HepG2 (cell line): Measurements from ENCODE around the gene CTNNA2. TPM values are rescaled to one million over a fixed set of nuclear protein-coding genes. Genes with fewer than 3 reads are reported as not detected.

Source experiments
- ATAC-seq: fragments of 200-7000 bp; cut with Tn5 transposase; 3 replicates; pipeline ENCODE4 v1.9.1; 2020; ENCODE audit warnings: mild to moderate bottlenecking, moderate library complexity
- BruUV-seq: library from RNA; stranded (reverse); fragments of 400-500 nt; replicated peaks from 2 replicates; lab custom pipeline; 2021; lab: Mats Ljungman, UMichigan
- CTCF ChIA-PET: fragments of 300-600 bp; formaldehyde crosslinking; extraction: SDS; loops from one replicate; lab custom pipeline; 2021; ENCODE audit warnings: low total read pairs, inconsistent platforms, low intra/inter-chr PET ratio; lab: Yijun Ruan, JAX
- POLR2A ChIA-PET: fragments of 350-600 bp; sonication (Branson Sonifier 250); formaldehyde crosslinking; loops from one replicate; lab custom pipeline; 2020; ENCODE audit warnings: antibody characterized with exemption, inconsistent platforms; lab: Yijun Ruan, JAX
- DNase-seq: peaks from one replicate; pipeline ENCODE4 v3.0.0-alpha.2; 2015; ENCODE audit warnings: low spot score
- FAIRE-seq: peaks from 3 replicates; lab custom pipeline; 2011; peaks lifted over from hg19 to GRCh38; lab: Jason Lieb, UNC
- H2AFZ ChIP-seq: one replicate; pipeline ENCODE4 v1.6.1; 2011; ENCODE audit warnings: low read length, inconsistent platforms
- H3K27ac ChIP-seq: fragments of 300-600 bp; 3 replicates; pipeline ENCODE4 v1.8.0; 2011; ENCODE audit warnings: mixed run types, mild to moderate bottlenecking, mixed read lengths, low read length, inconsistent platforms; ENCODE audit not compliant: insufficient read depth; ENCODE audit errors: extremely low read length
- H3K27me3 ChIP-seq, 2 experiments: fragments of 200-600 bp in 1 of 2; 2 replicates in 1 of 2; 3 replicates in 1 of 2; pipeline versions ENCODE4 v1.6.0 to v1.8.0; 2011; ENCODE audit warnings: low read length in 2 of 2, mild to moderate bottlenecking in 2 of 2, moderate library complexity in 2 of 2, inconsistent platforms in 1 of 2; ENCODE audit not compliant: insufficient read depth in 2 of 2, control insufficient read depth in 1 of 2
- H3K36me3 ChIP-seq, 2 experiments: fragments of 200-600 bp in 1 of 2; replicated peaks in 1 of 2; 2 replicates in 1 of 2; 3 replicates in 1 of 2; pipeline versions ENCODE4 v1.5.1 to v1.8.0; 2011; ENCODE audit warnings: low read length in 2 of 2, inconsistent platforms in 1 of 2; ENCODE audit not compliant: insufficient read depth in 2 of 2, control insufficient read depth in 1 of 2
- H3K4me1 ChIP-seq: 2 replicates; pipeline ENCODE4 v1.5.1; 2012; ENCODE audit warnings: low read length, inconsistent platforms; ENCODE audit not compliant: insufficient read depth
- H3K4me2 ChIP-seq: 2 replicates; pipeline ENCODE4 v1.6.0; 2011; ENCODE audit warnings: low read depth, low read length, inconsistent platforms
- H3K4me3 ChIP-seq, 3 experiments: fragments of 200-600 bp in 1 of 3; sonication (generic), shearing (Covaris generic) in 1 of 3; replicated peaks in 1 of 3; 2 replicates each; pipeline ENCODE4 v1.5.1; 2011 to 2016; ENCODE audit warnings: low read length in 3 of 3, inconsistent platforms in 2 of 3, low read depth in 2 of 3, mild to moderate bottlenecking in 2 of 3, control low read depth in 1 of 3, mixed read lengths in 1 of 3; ENCODE audit not compliant: insufficient read depth in 1 of 3
- H3K79me2 ChIP-seq: one replicate; pipeline ENCODE4 v1.6.1; 2011; ENCODE audit warnings: low read length, inconsistent platforms; ENCODE audit not compliant: insufficient read depth
- H3K9ac ChIP-seq: 2 replicates; pipeline ENCODE4 v1.6.0; 2011; ENCODE audit warnings: mild to moderate bottlenecking, low read depth, low read length, inconsistent platforms; ENCODE audit not compliant: insufficient read depth
- H3K9me3 ChIP-seq: 2 replicates; pipeline ENCODE4 v1.5.1; 2012; ENCODE audit warnings: mild to moderate bottlenecking, low read length
- H4K20me1 ChIP-seq: 2 replicates; pipeline ENCODE4 v1.6.0; 2011; ENCODE audit warnings: inconsistent platforms, mild to moderate bottlenecking, low read length, moderate library complexity; ENCODE audit not compliant: insufficient read depth
- AGO2 ChIP-seq: fragments of 200-400 bp; formaldehyde crosslinking; optimal IDR thresholded peaks from 2 replicates; pipeline ENCODE3; 2017; ENCODE audit warnings: mild to moderate bottlenecking, low read depth, low read length, moderate library complexity
- DNMT1 ChIP-seq: sonication (generic); formaldehyde crosslinking; IDR thresholded peaks from 2 replicates; pipeline ENCODE4 v1.5.1; 2020; ENCODE audit warnings: mild to moderate bottlenecking, missing genetic modification reagents
- FOXK1 ChIP-seq: sonication (generic); formaldehyde crosslinking; IDR thresholded peaks from 2 replicates; pipeline ENCODE4 v1.4.0; 2020; ENCODE audit warnings: low read depth, missing genetic modification reagents, borderline replicate concordance
- GTF3A ChIP-seq: sonication (generic); formaldehyde crosslinking; conservative IDR thresholded peaks from 2 replicates; pipeline ENCODE4 v1.4.0; 2020; ENCODE audit warnings: mild to moderate bottlenecking, missing genetic modification reagents
- NBN ChIP-seq: fragments of 450-650 bp; conservative IDR thresholded peaks from 2 replicates; pipeline ENCODE4 v1.6.1; 2017
- SNAPC2 ChIP-seq: sonication (generic); formaldehyde crosslinking; IDR thresholded peaks from 2 replicates; pipeline ENCODE4 v1.8.1; 2022; ENCODE audit warnings: mild to moderate bottlenecking, missing genetic modification reagents
- U2AF1 ChIP-seq: fragments of 200-400 bp; formaldehyde crosslinking; optimal IDR thresholded peaks from 2 replicates; pipeline ENCODE3; 2017; ENCODE audit warnings: mild to moderate bottlenecking, low read depth, low read length
- U2AF2 ChIP-seq: fragments of 200-400 bp; formaldehyde crosslinking; IDR thresholded peaks from 2 replicates; pipeline ENCODE4 v1.6.1; 2017; ENCODE audit warnings: low read depth, mild to moderate bottlenecking, low read length
- ZNF207 ChIP-seq: fragments of 450-650 bp; IDR thresholded peaks from 2 replicates; pipeline ENCODE4 v1.6.1; 2016; ENCODE audit warnings: antibody characterized with exemption, borderline replicate concordance
- ZNF256 ChIP-seq: sonication (generic); formaldehyde crosslinking; conservative IDR thresholded peaks from 2 replicates; pipeline ENCODE4 v1.4.0; 2020; ENCODE audit warnings: missing genetic modification reagents
- ZNF430 ChIP-seq: sonication (generic); formaldehyde crosslinking; IDR thresholded peaks from 2 replicates; pipeline ENCODE4 v1.9.0; 2021; ENCODE audit warnings: mild to moderate bottlenecking, missing genetic modification reagents
- ZNF572 ChIP-seq: sonication (generic); formaldehyde crosslinking; IDR thresholded peaks from 2 replicates; pipeline ENCODE4 v1.5.1; 2020; ENCODE audit warnings: mild to moderate bottlenecking, missing genetic modification reagents
- ZNF580 ChIP-seq: IDR thresholded peaks from 2 replicates; pipeline ENCODE4 v1.6.1; 2016; ENCODE audit warnings: low read depth, borderline replicate concordance
- WGBS: methylation state at CpG from one replicate; pipeline ENCODE4 v1.1.6; 2017; ENCODE audit warnings: low lambda C conversion rate; 5-methylcytosine and 5-hydroxymethylcytosine counted together
- in situ Hi-C: cut with HindIII; loops from 2 replicates; pipeline ENCODE4 v1.10.0; 2017; ENCODE audit warnings: low pct_unique_long_range_greater_than_20kb; ENCODE audit not compliant: extremely low pct_ligation_motif_present
- intact Hi-C: fragments of 100-400 bp; cut with micrococcal nuclease; formaldehyde crosslinking; loops from one replicate; pipeline ENCODE4 v1.10.0; 2022; ENCODE audit not compliant: unreplicated experiment
- polyA plus RNA-seq, 8 experiments: library from polyadenylated mRNA; depleted of rRNA in 3 of 8; stranded (reverse) in 7 of 8; unstranded in 1 of 8; fragments of >200 nt; fragmentation: Illumina TruSeq in 4 of 8; extraction: Trizol in 4 of 8; gene quantifications; 2 replicates each; pipeline versions ENCODE4 v1.2.1 to v1.2.3, GENCODE V29; 2011 to 2016; ENCODE audit warnings: low read depth in 4 of 8, missing spikeins in 1 of 8, mixed read lengths in 1 of 8; ENCODE audit not compliant: insufficient read depth in 1 of 8
- total RNA-seq, 5 experiments: library from RNA; depleted of rRNA; stranded (reverse); fragments of >200 nt; fragmentation: Illumina TruSeq; extraction: Trizol; gene quantifications; 2 replicates each; pipeline ENCODE4 v1.2.3, GENCODE V29; 2016; ENCODE audit warnings: low read depth in 1 of 5

The CTNNA2 gene
- total and polyA plus RNA-seq, 2 of the 13 experiments (the other 11 are each of a cell fraction or from before 2014, with no cell fraction given) = not detected

- Histone ChIP-seq H3K79me2 (no peaks in the 10 kb centered on the region), H3K27ac (no peak overlapping the region), H2AFZ (no peak overlapping the region), H3K4me3 (no peak overlapping the region), H3K36me3 (no peaks in the 10 kb centered on the region), H3K27me3 (no peaks in the 10 kb centered on the region), H3K9me3 (no peaks in the 10 kb centered on the region), H3K4me1 (no peaks in the 10 kb centered on the region), H3K4me2 (no peak overlapping the region), H4K20me1 (no peaks in the 10 kb centered on the region), H3K9ac (no peak overlapping the region)
- no peak for ATAC-seq
- intact Hi-C loops = no loop called here
- ChIA-PET CTCF (no interaction called here), POLR2A (no interaction called here)
- no peak for DNase-seq
- no peak for FAIRE-seq
- WGBS = 14% methylated on average over 2 of the region's 2 CpGs
- BruUV-seq = no TSS peak
- TF ChIP-seq ZNF256 (CRISPR knock-in tag) = no peak
- no peak for TF ChIP-seq GTF3A
- TF ChIP-seq U2AF1 = no peak
- no peak for TF ChIP-seq ZNF430
- no peak for TF ChIP-seq ZNF207
- no peak for TF ChIP-seq SNAPC2 (CRISPR knock-in tag)
- no peak for TF ChIP-seq DNMT1
- no peak for TF ChIP-seq ZNF572 (CRISPR knock-in tag)
- no peak for TF ChIP-seq FOXK1 (CRISPR knock-in tag)
- no peak for TF ChIP-seq NBN
- TF ChIP-seq ZNF580 = no peak
- no peak for TF ChIP-seq U2AF2
- TF ChIP-seq AGO2 = no peak
- in situ Hi-C loops = no loop called here
These were observed 283.8 kb downstream of the CTNNA2 start for GRCh38 chr2:79796641-79797040.
